Measurements from ENCODE around the gene KCTD2. TPM values are rescaled to one million over a fixed set of nuclear protein-coding genes. Genes with fewer than 3 reads are reported as not detected.
"Not testable (repeated sequence)": the region's sequence is repeated elsewhere in the genome, so short reads cannot be mapped to it uniquely, and the experiment has no call there.

The KCTD2 gene
- total and polyA plus RNA-seq, 8 donors: 9.9 to 25.8 (median 12.3) TPM

- H3K4me1 ChIP-seq: no peaks in the 10 kb centered on the region
- no peak for TF ChIP-seq EP300 (IDR thresholded peaks at IDR 0.05)
- TF ChIP-seq POLR2A (IDR thresholded peaks at IDR 0.05): no peak
- no peak for TF ChIP-seq CTCF (IDR thresholded peaks at IDR 0.05)
- no peak for TF ChIP-seq POLR2AphosphoS5 (IDR thresholded peaks at IDR 0.05)
- intact Hi-C loops (cut with DNase I; ENCODE audit: low total_unique reads): no loop called here
- H3K36me3 ChIP-seq: peaks cover 48 to 59% (median 54%) of the 10 kb centered on the region in 4 donors
- no peaks in the 10 kb centered on the region for H3K27me3 ChIP-seq
- H3K9me3 ChIP-seq: no peaks in the 10 kb centered on the region
- H3K4me3 ChIP-seq: no peak overlapping the region
- WGBS, 5 donors: 85 to 89% (median 86%) methylated on average over 8 of the region's 8 CpGs
- H3K27ac ChIP-seq: no peak overlapping the region
- DNase-seq: no peak
Measured at GRCh38 chr17:75005291-75005690, 41.7 kb upstream of the KCTD2 start.

GRCh38 chr17:75006084-75006483, 40.9 kb upstream of the KCTD2 start:
- intact Hi-C loops (cut with DNase I; ENCODE audit: low total_unique reads); H3K9me3 ChIP-seq; H3K4me3 ChIP-seq; H3K27me3 ChIP-seq; DNase-seq; H3K27ac ChIP-seq; H3K4me1 ChIP-seq: not testable (repeated sequence)
- 84 to 92% (median 89%) methylated on average over 6 of the region's 6 CpGs for WGBS, 5 donors
- H3K36me3 ChIP-seq: peaks cover 41 to 51% (median 46%) of the 10 kb centered on the region in 4 donors

GRCh38 chr17:75006653-75007052, 40.4 kb upstream of the KCTD2 start:
- DNase-seq: no peak
- TF ChIP-seq POLR2A (IDR thresholded peaks at IDR 0.05) (no peak), EP300 (IDR thresholded peaks at IDR 0.05) (no peak), POLR2AphosphoS5 (IDR thresholded peaks at IDR 0.05) (no peak), CTCF (IDR thresholded peaks at IDR 0.05) (no peak)
- H3K27me3 ChIP-seq: no peaks in the 10 kb centered on the region
- no peaks in the 10 kb centered on the region for H3K9me3 ChIP-seq
- H3K27ac ChIP-seq: no peak overlapping the region
- H3K36me3 ChIP-seq: peaks cover 35 to 46% (median 40%) of the 10 kb centered on the region in 4 donors
- H3K4me1 ChIP-seq: peaks cover 10 to 13% (median 11%) of the 10 kb centered on the region in 4 donors
- WGBS, 5 donors: 76 to 94% (median 91%) methylated on average over 5 of the region's 5 CpGs
- H3K4me3 ChIP-seq: no peak overlapping the region
- intact Hi-C loops (cut with DNase I; ENCODE audit: low total_unique reads): no loop called here

GRCh38 chr17:75008373-75008772, 38.7 kb upstream of the KCTD2 start:
- Histone ChIP-seq H3K27me3 (no peaks in the 10 kb centered on the region), H3K4me1 (peaks cover 17 to 25% (median 23%) of the 10 kb centered on the region in 4 donors), H3K9me3 (no peaks in the 10 kb centered on the region), H3K27ac (no peak overlapping the region), H3K4me3 (no peak overlapping the region), H3K36me3 (peaks cover 18 to 28% (median 23%) of the 10 kb centered on the region in 4 donors)
- DNase-seq: no peak
- TF ChIP-seq CTCF (IDR thresholded peaks at IDR 0.05) (no peak), POLR2A (IDR thresholded peaks at IDR 0.05) (no peak), EP300 (IDR thresholded peaks at IDR 0.05) (no peak), POLR2AphosphoS5 (IDR thresholded peaks at IDR 0.05) (no peak)
- intact Hi-C loops (cut with DNase I; ENCODE audit: low total_unique reads): no loop called here
- 70 to 88% (median 77%) methylated on average over 6 of the region's 6 CpGs for WGBS, 5 donors

GRCh38 chr17:75009139-75009724, 37.8 kb upstream of the KCTD2 start:
- no peak for DNase-seq
- H3K4me1 ChIP-seq: peaks cover 22 to 32% (median 29%) of the 10 kb centered on the region in 4 donors
- TF ChIP-seq POLR2A (IDR thresholded peaks at IDR 0.05): no peak
- TF ChIP-seq EP300 (IDR thresholded peaks at IDR 0.05): no peak
- TF ChIP-seq CTCF (IDR thresholded peaks at IDR 0.05): no peak
- no peak for TF ChIP-seq POLR2AphosphoS5 (IDR thresholded peaks at IDR 0.05)
- WGBS, 5 donors: 53 to 57% (median 55%) methylated on average over 2 of the region's 2 CpGs
- intact Hi-C loops (cut with DNase I; ENCODE audit: low total_unique reads): no loop called here
- H3K9me3 ChIP-seq: no peaks in the 10 kb centered on the region
- no peak overlapping the region for H3K4me3 ChIP-seq
- H3K27me3 ChIP-seq: no peaks in the 10 kb centered on the region
- H3K36me3 ChIP-seq: peaks cover 10 to 20% (median 15%) of the 10 kb centered on the region in 4 donors
- H3K27ac ChIP-seq: peak overlapping the region in 1 of 5 donors; percentile 2

All from stomach (tissue), 9 donors.